Coronary artery (tissue), 2 donors: Measurements from ENCODE around the gene SLC35F6.

Experiments used
- DNase-seq: peaks from one replicate; pipeline ENCODE4 v3.0.0-alpha.2; 2017; ENCODE audit warnings: low spot score
- H3K27ac ChIP-seq, 2 donors: fragments of 200-600 bp; sonication (generic); one replicate each; pipeline ENCODE4 v1.5.1; 2016 to 2019
- H3K4me3 ChIP-seq: fragments of 200-600 bp; sonication (generic); 2 replicates; pipeline ENCODE4 v1.5.1; 2016; ENCODE audit warnings: mild to moderate bottlenecking, moderate library complexity
- TF ChIP-seq, protein P1 (sequence below): fragments of 200-600 bp; sonication (generic); IDR thresholded peaks from one replicate; pipeline ENCODE4 v1.5.1; 2019; ENCODE audit warnings: antibody characterized with exemption

The SLC35F6 gene

DNA sequence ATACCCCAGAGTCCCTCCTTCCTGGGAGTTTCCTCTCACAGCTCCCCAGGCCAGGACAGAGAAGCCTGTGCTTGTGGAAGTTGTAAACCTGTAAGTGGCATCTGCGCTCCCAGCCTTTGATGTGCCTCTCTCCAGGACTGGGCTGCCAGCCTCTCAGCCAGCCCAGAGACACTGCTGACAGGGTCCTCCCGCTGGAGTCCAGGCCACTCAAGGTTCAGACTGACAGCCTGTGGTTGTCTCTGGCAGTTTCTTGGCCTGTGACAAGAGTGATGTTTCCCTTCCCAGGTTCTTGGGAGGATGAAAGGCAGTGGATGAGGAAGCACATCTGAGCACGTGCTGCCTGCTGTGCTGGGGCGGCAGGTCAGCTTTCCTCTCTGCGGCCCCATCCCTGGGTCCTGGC lies 3.0 kb downstream of the SLC35F6 start:
- no peak for DNase-seq
- TF ChIP-seq, protein P1, sequence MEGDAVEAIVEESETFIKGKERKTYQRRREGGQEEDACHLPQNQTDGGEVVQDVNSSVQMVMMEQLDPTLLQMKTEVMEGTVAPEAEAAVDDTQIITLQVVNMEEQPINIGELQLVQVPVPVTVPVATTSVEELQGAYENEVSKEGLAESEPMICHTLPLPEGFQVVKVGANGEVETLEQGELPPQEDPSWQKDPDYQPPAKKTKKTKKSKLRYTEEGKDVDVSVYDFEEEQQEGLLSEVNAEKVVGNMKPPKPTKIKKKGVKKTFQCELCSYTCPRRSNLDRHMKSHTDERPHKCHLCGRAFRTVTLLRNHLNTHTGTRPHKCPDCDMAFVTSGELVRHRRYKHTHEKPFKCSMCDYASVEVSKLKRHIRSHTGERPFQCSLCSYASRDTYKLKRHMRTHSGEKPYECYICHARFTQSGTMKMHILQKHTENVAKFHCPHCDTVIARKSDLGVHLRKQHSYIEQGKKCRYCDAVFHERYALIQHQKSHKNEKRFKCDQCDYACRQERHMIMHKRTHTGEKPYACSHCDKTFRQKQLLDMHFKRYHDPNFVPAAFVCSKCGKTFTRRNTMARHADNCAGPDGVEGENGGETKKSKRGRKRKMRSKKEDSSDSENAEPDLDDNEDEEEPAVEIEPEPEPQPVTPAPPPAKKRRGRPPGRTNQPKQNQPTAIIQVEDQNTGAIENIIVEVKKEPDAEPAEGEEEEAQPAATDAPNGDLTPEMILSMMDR = no peak
- Histone ChIP-seq H3K27ac (peak overlapping the region in 1 of 2 donors; percentile 13), H3K4me3 (no peak overlapping the region)

DNA sequence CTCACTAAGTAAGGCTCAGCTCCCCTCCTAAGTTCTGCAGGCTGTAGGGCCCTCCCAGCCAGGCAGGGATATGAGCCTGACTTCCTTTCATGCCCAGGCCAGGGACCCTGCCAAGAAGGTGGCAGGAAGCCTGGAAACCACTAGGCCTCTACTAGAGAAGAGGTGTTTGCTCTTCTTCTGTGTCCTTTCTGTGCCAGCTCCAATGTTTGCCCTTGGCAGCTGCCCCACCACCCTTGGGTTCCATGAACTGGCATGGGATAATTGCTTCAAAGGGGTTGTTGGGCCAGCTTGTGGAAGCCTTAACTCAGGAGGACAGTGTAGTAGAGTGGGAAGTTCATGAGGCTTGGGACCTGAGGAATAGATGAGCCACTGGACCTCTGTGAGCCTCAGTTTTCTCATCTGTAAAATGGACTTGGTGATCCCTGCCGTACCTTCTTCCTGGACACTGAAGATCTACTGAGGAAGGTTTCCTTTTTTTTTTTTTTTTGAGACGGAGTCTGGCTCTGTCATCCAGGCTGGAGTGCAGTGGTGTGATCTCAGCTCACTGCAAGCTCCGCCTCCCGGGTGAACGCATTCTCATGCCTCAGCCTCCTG lies 3.9 kb downstream of the SLC35F6 start:
- Histone ChIP-seq H3K4me3 (no peak overlapping the region), H3K27ac (peak overlapping the region; percentile 53 to 79)
- DNase-seq = no peak
- TF ChIP-seq, protein P1 = no peak

DNA sequence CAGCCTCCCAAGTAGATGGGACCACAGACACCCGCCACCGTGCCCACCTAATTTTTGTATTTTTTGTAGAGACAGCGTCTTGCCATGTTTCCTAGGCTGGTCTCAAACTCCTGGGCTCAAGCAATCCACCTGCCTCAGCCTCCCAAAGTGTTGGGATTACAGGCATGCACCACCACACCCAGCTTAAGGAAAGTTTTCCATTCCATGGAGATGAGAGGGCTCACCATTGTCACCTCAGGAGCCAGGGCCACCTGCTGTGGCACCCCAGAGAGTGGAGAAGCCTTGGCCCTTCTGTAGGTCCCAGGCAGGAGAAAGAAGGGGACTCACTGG lies 4.6 kb downstream of the SLC35F6 start:
- TF ChIP-seq, protein P1 = no peak
- Histone ChIP-seq H3K27ac (peak overlapping the region; percentile 79 to 91), H3K4me3 (no peak overlapping the region)
- no peak for DNase-seq

DNA sequence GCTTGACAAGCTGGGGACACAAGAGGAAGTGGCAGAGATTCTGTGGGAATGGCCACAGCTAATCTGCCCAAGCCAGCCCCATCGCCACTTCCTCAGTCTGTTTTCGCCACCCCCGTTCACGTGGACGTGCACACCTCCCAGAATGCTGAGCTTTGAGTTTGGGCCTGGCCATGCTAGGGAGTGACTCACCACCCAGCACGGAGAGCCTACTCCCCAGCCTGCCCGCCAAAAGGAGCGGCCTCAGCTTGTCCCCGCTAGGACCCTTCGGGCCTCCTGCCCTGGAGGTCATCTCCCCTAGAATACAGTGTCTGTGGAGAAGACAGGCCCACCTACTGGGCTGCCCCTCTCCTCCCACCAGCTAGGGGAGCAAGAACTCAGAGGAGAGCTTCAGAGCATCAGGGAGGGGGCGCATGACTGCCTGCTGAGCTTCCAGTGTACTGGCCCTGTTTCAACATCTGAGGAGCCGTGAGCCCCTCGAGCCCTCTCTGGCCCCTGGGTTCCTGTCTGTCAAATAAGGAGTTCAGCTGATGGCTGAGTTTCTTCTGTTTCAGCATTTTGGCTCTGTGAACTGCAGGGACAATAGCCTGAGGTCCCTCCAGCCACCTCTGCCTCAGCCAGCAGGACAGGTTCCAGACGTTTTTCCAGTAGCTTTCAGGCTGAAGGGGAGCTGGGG lies 5.1 kb downstream of the SLC35F6 start:
- peak; percentile 89 for DNase-seq
- Histone ChIP-seq H3K4me3 (peak overlapping the region; percentile 48), H3K27ac (peak overlapping the region; percentile 79 to 91)

DNA sequence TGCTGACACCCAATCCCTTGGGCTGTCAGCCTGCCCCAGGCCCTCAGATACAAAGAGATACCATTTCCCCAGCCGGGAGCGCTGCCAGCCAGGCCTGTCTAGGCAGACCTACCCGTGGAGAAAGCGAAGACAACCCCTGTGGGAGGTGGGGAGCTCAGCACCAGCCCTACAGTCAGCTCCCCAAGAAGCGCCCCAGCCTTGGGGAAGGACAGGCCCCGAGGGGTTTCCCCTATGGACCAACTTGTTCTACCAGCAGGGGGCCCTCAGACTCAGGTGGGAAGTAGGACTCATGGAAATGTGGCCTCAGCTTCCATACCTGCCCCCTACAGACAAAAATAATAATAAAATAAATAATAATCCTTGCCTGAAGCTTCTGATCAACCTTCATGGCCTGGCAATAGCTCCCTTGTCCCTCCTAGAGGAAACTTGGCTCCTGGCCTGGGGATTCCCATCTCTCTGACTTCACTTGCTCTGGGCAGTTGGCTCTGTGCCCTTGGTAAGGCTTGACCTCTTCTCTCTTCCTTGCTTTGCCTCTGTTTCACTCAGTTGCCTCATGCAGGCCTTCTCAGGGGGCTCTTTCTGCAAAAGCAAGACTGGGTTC lies 7.0 kb downstream of the SLC35F6 start:
- no peak for DNase-seq
- peak overlapping the region; percentile 79 to 91 for H3K27ac ChIP-seq
- H3K4me3 ChIP-seq = no peak overlapping the region
- TF ChIP-seq, protein P1 = no peak

More for the DNA sequence above, 5.1 kb downstream of the SLC35F6 start:
- TF ChIP-seq, protein P1 = no peak

DNA sequence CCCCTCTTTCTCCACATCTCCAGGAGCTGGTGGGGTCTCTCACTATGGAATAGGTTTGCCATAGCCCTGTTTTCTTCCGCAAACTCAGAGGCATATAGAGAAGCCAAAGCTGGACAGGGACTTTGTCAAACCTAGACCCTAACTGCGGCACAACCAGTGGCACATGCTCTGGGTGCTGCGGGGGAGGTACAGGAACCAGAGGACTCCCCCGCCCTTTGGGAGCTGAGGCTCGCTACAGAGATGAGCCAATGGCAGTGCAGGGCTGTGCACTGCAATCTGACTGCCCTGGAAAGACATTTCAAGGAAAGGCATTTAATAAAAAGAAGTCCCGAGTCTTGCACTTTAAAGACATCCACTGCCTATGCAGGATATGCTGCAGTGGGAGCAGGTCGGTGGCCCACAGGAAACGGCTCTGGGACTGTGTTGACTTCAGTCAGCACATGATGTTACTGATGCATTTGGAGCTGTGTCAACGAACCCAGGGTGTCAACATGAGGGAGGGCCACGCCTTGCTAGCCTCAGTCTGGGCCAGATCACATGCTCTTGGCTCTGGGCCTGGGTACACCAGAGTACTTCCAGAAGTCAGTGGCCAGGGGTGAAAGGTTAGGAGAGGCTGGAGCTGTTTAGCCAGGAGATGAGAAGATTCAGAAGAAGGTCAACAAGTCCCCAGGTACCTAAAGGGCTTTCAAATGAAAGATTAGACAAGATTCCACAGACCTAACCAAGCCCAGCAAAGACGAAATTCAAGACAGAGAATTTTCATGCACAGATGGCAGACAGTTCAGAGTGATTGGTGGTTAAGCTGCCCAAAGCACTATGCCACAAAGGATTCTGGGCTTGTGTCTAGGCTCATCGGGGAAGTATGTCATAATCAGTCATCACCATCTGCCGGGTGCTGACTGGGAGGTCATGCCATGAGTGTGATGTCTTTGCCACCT lies 8.2 kb downstream of the SLC35F6 start:
- Histone ChIP-seq H3K4me3 (no peak overlapping the region), H3K27ac (peak overlapping the region; percentile 79 to 91)
- TF ChIP-seq, protein P1 = no peak
- DNase-seq = peak; percentile 92
